T follicular helper cell (primary cell): ENCODE data around the gene A4GALT.
"Not testable (repeated sequence)": the region's sequence is repeated elsewhere in the genome, so short reads cannot be mapped to it uniquely, and the experiment has no call there.

Source experiments
- DNase-seq: peaks from one replicate; pipeline ENCODE4 v3.0.0-alpha.2; 2020; ENCODE audit warnings: low read depth

A4GALT gene

DNA sequence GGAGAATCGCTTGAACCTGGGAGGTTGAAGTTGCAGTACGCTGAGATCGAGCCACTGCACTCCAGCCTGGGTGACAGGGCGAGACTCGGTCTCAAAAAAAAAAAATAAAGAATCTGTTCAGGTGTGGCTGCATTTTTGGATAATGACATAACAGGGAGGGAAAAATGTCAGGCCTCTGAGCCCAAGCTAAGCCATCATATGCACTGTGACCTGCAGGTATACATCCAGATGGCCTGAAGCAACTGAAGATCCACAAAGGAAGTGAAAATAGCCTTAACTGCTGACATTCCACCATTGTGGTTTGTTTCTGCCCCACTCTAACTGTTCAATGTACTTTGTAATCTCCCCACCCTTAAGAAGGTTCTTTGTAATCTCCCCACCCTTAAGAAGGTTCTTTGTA, 19.6 kb upstream of the A4GALT start:
- not testable (repeated sequence) for DNase-seq

DNA sequence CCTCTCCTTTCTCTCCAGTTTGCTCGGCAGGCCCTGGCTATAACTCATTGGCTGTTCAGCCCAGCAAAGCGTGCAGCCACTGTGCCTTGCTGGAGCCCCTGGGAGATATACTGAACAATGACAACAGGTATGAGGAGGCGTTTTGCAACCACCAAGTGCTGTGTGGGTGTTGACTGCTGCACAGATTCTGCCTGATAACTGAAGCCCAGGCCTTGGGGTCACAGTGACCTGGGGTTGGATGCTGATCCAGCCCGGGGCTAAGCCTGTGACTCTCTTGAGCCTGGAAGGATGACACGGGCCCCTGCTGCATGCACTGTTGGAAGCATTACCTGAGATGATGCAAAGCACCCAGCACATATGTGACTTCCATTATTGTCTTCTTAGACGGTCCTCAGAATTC, 13.7 kb upstream of the A4GALT start:
- no peak for DNase-seq

DNA sequence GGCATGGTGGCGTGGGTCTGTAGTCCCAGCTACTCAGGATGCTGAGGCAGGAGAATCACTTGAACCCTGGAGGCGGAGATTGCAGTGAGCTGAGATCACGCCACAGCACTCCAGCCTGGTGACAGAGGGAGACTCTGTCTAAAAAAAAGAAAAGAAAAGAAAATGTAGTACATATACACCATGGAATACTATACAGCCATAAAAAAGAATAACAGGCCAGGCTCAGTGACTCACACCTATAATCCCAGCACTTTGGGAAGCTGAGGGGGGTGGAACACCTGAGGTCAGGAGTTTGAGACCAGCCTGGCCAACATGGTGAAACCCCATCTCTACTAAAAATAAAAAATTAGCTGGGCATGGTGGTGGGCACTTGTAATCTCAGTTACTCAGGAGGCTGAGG, 12.7 kb upstream of the A4GALT start:
- not testable (repeated sequence) for DNase-seq

DNA sequence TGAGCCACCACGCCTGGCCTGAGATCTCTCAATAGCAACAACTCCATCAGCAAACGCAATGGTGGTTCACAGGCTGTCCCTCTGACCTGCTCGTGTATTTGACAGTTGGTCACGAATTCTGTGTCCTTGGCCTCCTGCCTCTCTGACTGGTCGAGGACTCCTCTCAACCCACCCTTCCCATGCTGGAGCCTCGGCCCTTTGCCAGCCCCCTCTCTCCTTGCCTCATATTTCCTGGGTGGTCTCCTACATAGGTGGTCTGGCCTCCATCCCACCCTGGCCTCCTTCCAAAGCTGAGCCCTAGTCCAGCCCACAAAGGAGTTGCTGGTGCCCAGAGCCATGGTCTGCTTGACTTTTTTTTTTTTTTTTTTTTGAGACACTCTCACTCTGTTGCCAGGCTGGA, 11.4 kb upstream of the A4GALT start:
- DNase-seq = no peak

DNA sequence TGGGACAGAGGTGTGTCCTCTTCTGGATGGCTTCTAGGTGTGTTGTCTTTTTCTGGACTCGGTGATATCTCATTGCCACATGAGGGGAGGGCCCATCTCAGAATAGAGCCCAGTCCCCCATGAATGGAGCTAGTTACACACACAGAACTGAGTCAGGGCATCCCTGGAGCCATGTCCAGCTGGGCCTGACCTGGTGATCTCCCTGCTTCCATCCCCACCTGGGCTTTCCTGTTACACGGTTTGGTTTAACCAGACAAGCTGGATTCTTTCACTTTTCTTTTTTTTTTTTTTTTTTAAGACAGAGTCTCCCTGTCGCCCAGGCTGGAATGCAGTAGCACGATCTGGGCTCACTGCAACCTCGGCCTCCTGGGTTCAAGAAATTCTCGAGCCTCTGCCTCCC, 6.1 kb upstream of the A4GALT start:
- no peak for DNase-seq

DNA sequence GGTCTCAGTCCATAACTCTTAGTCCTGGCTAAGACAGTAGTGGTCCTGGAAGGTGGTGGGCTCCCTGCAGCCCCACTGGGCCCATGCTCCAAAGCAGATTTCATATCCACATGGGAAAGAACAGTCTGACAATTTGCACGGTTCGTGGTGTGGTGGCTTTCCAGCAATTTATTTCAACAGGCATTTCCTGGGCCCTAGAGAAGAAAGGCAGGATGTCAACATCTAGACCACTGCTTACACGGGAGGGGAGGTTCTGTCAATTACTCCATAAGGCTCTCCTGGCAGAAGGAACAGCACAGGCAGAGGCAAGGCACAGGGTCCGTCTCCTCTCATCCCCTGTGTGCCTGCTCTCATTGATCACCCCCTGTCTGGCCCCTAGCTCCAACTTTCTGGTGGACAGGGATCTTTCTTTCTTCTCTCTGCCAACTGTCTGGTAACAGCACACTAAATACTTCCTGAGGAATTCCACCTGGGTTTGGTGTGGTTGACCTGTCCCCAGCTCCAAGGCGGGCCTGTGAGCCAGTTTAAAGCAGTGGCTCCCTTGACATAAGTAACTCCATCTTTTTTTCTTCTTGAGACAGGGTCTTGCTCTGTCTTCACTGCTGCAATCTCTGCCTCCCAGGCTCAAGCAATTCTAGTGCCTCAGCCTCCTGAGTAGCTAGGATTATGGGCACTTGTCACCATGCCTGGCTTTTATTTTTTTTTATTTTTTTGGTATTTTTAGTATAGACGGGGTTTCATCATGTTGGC, 5.1 kb upstream of the A4GALT start:
- no peak for DNase-seq

DNA sequence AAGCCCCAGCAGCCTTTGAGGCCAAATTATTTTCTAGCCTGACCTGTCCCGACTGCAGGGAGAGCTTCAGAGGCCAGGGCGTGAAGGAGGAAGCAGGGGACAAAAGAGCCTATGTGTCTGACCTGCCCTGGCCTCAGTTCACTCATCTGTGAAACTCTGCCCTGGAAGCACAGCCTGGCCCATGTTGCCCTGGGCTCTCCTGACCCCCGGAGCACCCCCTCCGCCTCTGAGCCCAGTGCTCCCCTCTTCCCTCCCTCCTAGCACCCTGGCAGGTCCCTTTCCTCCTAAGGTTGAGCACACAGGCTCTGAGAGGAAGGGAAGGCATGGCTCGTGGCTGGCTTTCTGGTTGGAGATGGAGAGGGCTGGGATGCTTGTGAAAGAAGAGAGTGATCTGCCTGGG, 3.4 kb upstream of the A4GALT start:
- no peak for DNase-seq

DNA sequence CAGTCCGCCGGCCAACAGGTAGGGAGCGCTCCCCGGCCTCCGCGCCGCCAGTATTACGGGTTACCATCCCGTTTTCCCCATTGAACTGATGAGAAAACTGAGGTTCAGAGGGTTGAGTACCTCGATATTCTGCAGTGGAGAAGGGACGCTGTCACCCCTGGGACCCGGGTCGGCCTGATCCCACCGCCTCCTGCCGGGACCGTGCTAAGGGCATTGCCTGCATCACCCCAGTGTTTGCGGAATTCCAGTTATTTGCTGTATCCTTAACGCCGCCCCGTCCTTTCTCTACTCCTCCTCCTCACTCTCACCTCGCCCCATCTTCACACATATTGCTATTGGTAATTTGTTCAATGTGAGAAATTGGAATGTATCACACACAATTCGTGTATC, 370 bp upstream of the A4GALT start:
- DNase-seq = no peak

DNA sequence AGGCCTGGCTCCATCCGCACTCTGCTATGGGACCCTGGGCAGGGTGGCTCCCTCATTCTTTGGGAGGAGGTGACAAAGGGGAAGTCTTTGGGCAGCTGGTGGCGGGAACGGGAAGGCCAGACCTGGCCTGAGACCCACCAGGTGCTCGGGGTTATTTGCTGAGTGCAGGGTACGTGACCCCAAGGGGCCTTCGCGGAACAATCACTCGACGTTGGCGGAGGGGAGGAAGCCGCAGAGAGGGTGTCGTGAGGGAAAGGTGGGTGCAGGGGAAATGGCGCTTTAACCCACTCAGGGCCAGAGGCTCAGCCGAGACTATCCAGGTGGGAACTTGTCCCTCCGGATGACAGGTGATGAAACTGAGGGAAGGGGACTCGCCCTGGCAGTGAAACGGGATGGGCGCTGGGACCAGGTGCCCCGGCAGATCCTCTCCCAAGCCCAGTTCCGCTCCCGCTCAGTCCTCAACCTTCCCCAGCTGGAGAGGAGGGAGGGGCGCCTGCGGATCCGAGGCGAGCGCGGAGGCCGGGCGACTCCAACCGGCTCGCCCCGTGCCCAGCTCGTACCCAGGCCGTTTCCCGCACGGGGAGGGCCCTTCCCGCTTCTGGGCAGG, 911 bp downstream of the A4GALT start:
- DNase-seq = no peak

DNA sequence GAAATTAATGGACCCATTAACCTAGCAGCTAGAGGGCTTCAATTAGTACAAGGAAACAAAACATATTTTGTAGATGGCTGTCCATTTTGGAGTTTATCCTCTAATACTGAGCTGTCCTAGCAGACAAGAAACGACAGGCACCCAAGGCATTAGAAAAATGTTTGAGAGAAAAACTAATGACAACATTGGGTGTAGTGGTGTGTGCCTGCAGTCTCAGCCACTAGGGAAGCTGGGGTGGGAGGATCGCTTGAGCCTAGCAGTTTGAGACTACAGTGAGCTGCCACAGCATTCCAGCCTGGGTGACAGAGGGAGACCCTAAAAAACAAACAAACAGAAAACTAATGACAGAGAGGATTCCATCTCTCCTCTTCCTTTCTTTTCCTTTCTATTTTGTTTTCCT, 1.5 kb downstream of the A4GALT start:
- no peak for DNase-seq

DNA sequence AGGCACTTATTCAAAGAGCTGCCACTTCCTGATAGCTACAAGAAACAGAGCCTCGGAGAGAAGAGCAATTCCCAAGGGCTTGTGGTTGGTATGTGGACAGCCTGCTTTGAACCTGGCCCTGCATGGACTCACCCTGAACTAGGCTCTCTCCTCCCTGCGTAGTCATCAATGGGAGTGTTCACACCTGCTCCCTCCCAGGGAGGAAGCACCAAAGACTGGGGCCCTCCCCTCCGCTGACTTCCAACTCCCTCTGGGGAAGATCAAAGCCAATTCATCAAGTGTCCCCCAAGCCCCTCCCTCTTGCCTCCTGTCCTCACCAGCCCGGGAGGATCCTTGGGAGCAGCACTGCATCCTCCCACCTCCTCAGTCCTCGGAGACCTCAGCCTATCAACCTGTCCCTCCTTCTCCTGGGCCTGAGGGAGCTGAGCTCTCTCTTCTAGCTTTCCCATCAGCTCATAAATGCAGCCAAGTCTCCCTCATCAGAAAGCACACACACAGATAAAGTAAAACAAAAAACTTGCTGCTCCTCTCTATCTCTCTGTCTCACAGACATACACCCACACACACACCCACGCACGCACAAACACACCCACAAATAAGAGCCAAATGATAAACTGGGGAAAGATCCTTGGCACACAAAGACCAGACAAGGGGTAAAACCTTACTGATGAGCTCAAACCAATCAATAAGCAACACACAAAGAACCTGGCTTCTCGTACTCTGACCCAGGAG, 3.3 kb downstream of the A4GALT start:
- DNase-seq = no peak

DNA sequence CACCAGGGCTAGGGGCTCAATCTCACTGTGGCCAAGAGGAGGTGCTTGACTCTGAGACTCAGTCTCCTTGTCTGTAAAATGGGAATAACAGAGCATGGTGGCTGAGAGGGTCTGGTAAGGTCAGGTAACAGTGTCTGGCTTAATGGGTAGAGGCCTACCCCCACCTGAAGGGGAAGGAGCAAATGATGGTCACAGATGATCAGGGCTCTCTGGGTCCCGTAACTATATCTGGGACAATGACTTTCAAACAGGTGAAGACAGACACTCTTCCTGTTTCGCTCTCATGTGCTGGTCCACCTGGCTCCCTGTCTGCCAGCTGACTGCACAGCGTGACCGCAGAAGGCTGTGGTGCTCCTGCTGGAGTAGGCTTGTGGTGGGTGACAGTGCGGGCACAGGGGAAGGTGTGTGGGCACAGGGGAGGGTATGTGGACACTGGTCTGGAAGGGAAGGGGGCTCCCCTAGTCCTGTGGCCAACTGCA, 4.0 kb downstream of the A4GALT start:
- no peak for DNase-seq

DNA sequence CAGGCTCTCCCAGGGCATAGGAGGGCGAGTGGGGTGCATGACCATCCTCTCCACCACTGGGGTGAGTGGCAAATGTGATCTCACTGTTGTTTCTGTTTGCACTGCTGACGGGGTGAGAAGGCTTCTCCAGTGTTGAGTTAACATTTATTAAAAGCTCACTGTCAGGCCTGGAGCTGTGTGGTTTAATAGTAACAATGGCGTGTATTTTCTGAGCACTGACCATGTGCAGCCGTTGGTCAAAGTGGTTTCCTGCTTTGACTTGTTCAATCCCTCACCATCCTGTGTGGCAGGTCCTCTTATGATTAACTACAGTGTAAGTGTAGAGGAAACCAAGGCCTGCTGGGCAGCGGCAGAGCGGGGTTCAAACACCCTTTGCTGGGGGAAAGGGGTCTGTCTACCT, 4.4 kb downstream of the A4GALT start:
- no peak for DNase-seq

DNA sequence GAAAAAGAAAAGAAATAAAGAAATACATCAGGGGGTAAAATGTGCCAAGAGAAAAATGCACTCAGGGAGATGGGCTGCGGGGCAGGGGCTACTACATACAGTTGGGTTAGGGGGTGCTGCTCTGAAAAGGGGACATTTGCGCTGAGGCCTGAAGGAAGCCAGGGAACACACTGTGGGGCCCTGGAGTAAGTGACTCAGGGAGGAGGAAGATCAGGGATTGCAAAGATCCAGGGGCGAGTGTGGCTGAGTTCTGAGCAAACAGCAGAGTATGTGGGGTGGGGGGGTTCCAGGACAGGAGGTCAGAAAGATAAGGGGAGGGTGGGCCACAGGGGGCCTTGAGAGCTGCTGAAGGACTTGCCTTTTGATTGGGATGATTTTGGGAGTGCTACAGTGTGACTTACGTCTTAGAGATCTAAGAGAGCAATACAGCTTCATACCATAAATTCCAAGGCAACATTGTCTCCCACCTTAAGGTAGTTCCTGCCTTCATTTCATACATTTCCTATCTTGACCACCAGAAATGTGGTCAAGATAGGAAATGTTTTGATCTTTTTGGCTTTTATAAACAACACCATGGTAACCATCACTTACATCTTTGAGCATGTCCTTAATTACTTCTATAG, 5.8 kb downstream of the A4GALT start:
- DNase-seq = no peak

DNA sequence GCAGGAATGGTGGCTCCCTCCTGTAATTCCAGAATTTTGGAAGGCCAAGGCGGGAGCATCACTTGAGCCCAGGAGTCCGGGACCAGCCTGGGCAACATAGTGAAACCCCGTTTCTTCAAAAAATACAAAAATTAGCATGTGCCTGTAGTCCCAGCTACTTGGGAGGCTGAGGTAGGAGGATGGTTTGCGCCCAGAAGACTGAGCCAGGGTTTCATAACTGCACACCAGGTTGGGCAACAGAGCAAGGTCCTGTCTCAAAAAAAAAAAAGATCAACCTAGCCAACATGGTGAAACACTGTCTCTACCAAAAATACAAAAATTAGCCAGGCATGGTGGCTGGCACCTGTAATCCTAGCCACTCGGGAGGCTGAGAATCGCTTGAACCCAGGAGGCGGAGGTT, 6.4 kb downstream of the A4GALT start:
- no peak for DNase-seq

DNA sequence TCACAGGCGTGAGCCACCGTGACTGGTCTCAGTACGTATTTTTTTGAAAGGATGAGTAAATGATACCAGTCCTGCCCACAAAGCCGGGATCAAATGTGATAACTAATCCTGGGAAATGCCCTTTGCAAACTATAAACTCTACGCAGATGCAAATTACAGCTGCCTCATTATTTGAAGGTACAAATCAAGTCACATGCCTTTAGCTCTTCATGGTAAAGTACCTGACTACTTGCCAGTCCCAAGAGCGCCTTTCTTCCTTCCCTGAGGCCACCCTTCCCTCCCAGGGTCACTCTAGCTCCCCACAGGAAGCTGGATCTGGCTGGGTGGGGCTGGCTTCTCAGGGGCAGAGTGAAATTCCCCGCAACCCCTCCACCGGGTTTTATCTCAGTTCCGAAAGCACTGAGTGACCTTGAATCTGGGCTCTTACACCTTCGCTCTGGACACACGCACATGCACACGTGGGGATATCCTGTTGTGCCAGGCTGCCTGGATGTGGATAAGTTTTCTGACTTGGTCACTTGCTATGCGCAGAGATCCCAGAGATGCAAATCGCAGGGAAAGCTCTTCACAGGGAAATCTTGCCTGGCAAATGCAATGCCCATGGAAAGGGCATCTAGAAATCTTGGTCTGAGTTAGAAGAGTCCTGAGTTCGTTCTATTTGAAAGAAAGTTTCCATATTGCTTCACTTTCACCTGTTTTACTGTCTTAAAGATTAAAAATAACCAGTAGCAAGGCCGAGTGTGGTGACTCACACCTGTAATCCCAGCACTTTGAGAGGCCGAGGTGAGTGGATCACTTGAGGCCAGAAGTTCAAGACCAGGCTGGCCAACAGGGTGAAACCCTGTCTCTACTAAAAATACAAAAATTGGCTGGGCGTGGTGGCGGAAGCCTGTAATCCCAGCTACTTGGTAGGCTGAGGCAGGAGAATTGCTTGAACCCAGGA, 8.5 kb downstream of the A4GALT start:
- DNase-seq = no peak

DNA sequence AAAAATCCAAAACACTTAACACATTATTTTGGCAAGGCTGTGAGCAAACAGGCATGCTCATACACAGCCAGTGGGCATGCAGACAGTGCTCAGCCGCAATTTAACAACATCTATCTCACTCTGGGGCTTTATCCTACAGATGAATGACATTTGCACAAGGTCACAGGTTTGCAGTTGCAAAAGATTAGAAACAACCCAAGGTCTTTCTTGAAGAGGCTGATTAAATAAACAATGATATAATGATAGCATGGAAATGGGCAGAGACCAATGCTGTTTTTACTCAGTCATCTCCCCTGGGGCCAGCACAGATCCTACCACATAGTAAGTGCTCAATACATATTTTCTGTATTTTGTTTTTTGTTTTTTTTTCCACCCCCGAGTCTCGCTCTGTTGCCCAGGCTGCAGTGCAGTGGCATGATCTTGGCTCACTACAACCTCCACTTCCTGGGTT, 9.4 kb downstream of the A4GALT start:
- no peak for DNase-seq

DNA sequence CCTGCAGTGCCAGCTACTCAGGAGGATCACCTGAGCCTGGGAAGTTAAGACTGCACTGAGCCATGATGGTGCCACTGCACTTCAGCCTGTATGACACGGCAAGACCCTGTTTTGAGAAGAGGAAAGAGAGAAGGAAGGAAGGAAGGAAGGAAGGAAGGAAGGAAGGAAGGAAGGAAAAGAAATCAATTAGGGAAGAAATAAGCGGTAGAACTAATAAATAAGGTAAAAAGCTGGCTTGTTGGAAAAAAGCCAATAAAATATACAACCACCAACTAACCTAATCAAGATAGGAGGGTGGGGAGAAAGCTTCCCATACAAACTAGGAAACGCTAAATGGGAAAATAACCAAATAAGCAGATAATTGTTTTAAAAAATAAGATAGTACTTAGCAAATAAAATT, 12.3 kb downstream of the A4GALT start:
- DNase-seq = no peak

DNA sequence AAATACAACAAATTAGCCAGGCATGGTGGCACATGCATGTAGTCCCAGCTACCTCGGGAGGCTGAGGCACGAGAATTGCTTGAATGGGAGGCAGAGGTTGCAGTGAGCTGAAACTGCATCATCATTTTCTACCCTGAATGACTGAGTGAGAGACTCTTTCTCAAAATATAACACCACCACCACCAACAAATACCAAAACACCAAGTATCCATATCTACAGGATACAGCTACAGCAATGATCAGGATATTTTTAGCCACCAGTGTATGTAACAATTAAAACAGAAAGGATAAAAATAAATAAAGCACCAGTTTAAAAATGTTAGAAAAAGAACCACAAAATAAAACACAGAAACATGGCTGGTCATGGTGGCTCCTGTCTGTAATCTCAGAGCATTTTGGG, 13.2 kb downstream of the A4GALT start:
- no peak for DNase-seq

DNA sequence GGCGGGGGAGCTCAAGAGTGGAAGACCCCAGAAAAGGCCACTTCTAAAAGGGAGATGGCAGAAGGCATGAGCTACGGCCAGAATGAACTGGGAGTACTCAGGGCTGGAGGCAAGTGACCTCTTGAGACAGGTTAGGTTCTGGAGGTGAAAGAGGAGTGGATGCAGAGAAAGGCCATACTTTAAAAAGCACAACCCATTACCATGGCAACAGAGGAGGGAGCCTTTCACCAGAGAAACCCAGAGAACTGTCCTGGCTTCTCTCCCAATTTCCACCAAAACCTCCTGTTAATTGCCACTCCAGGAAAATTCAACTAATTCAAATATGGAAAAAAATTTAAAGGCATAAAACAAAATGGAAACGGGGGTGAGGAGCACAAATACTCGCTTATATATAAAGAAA, 15.8 kb downstream of the A4GALT start:
- DNase-seq = no peak

DNA sequence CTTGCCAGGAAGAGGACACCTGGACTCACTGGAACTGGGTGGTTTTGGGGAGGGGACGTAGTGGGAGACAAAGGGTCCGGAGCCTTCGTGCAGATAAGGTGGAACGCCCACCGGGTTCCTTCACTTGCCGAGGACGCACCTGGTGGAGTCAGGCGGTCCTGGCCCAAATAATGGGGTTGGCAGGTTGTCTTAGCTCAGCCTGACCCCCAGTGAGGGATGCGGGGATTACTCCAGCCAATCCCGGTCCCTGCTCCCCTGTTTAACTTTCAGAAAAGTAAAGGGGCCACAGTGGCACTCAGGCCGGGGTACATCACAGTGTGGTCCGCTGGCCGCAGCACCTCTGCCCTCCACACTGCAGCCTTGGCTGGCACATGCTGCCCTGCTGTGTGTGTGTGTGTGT, 18.0 kb downstream of the A4GALT start:
- no peak for DNase-seq

DNA sequence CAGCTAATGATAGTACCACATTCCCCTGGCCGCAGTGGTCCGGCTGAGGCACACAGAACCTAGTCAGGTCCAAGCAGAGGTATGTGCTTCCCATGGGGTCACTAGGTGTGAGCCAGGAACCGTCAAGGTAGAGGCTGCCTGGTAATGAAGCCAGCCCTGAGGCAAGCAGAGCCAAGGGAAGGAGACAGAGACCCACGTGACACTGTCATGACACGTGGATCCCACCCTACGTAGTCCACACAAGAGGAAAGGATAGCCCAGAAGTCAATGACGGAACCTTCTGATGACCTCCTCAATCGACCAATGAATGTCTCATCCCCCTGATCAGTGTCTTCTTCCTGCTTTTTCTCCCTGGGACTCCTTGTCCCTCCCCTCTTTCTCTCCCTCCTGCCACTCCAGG, 19.0 kb downstream of the A4GALT start:
- no peak for DNase-seq
